Activated CD4-positive, alpha-beta T cell treated with anti-CD3 and anti-CD28 coated beads, Interleukin-2, amount 50 U/mL, for 24 hours (primary cell): Measurements from ENCODE around the gene SMOC1.

Experiments
- DNase-seq, 2 donors: peaks; one replicate each; pipeline ENCODE4 v3.0.0-alpha.2; 2020; ENCODE audit warnings: low read depth in 1 of 2, low spot score in 1 of 2

Gene SMOC1

GRCh38 chr14:69980457-69981425, 101.5 kb downstream of the SMOC1 start:
- no peak for DNase-seq

GRCh38 chr14:69982220-69982839, 103.1 kb downstream of the SMOC1 start:
- no peak for DNase-seq

- DNase-seq, result no peak
These were observed 103.7 kb downstream of the SMOC1 start for GRCh38 chr14:69982886-69983285.

DNA sequence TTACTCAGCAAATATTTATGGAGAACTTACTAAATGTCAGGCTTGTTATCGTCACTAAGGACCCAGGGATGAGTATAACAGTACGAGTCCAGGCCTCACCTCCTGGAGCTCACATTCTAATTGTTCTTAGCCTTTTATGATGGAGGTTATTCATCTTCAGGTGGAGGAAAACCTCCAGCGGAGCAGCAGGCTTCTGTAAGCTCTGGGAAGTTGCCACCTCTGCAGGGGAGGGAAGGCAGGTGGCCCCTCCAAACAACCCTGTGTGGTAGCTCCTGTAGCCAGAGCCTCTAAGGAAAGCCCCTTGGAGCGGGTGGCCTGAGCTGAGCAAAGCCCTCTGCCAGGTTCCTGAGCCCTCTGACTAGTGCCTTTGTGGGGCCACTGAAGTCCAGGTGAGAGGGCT, 104.1 kb downstream of the SMOC1 start:
- no peak for DNase-seq

DNA sequence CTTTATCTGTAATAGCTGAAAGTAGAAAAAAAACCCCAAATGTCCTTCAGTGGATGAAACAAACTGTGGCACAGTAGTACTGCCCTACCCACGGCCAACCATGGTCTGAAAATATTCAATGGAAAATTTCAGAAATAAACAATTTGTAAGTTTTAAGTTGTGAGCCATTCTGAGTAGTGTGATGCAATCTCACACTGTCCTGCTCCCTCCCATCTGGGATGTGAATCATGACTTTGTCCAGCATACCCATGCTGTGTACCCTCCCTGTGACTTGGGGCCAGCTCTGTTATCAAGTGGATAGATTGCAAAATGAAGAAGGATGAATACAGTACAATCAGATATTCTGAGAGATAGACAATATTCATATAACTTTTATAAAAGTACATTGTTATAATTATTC, 106.2 kb downstream of the SMOC1 start:
- no peak for DNase-seq

DNA sequence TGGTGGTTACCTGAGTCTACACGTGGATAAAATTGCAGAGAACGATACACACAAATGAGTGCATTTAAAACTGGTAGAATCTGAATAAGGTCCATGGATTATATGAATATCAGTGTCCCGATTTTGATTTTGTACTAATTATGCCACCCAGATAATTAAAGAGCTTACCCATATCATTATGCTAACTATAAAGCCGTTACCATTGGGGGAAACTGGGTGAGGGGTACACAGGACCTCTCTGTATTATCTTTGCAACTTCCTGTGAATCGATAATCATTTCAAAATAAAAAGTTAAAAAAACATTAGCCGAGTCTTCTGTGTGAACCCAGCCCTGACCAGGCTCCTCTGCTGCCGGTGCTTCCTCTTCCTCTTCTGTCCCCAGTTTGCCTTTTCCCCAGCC, 107.1 kb downstream of the SMOC1 start:
- DNase-seq, result no peak

- no peak for DNase-seq
These were observed 108.3 kb downstream of the SMOC1 start for GRCh38 chr14:69987406-69988121.

DNA sequence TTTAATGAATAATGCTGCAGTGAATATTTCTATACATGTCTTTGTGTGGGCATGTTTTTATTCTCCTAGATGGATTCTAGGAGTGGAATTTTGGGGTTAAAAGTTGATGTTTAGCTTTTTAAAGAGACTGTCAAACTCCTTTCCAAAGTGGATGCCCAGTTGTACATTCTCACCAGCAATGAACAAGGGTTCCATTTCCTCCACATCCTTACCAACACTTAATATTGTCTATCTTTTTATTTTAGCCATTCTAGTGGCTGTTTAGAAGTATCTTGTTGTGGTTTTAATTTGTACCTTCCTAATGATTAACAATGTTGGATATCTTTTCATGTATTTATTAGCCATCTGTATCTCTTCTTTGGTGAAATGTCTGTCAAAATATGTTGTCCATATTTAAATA, 109.8 kb downstream of the SMOC1 start:
- no peak for DNase-seq

DNA sequence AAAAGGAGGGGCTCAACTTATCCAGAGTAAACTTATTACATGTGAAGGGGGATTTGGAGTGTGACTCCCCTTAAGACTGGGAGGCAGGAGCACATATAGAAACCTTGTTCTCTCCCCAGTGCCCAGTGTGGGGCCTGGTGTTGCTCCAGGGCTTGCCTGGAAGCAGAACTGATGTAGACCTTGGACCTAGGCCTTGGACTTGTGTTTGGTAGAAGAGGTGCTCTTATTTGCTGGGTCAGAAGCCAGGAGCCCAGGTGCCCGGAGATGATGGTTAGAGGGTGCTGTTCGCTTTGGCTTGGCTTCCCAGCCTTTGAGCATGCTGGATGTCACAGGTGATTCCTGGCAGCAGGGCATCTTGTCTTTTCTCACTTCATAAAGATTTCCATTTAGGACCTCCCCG, 110.4 kb downstream of the SMOC1 start:
- DNase-seq, result no peak

DNA sequence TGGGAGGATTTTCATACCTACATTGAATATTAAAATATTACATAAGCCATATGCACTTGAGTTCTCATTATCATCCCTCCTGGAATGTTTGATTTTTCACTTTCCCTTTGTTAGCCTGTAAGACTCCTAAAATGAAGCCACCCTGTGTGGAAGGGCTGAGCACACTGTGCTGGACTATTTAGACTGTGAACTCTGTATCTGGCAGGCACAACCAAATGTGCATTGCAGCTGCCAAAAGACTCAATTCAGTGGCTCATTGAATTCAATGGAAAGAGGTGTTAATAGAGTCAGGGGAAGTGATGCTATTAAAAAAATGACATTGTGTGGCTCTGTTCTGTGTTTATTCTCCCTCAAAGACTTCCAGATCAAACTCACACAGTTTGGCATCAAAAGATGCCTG, 111.1 kb downstream of the SMOC1 start:
- DNase-seq, result no peak

DNA sequence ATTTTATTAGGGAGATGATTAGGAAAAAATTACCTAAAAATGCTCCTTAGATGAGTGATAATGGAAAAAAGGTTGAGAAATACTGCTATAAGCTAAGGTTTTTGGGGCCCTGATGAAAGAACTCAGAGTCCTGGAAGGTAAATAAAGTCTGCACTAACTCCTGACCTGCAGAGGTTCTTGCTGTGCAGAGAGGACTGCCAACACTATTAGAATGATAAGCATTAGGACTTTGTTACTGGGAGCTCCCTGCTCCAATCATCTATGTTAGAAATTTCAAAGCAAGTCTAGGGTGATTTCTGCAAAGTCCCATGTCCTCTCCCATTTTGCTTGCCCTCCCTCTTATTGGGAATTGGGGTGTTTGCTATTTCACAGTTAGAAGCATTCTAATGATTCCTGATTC, 112.2 kb downstream of the SMOC1 start:
- no peak for DNase-seq

- DNase-seq, result no peak
These were observed 113.3 kb downstream of the SMOC1 start for GRCh38 chr14:69992564-69992963.

DNA sequence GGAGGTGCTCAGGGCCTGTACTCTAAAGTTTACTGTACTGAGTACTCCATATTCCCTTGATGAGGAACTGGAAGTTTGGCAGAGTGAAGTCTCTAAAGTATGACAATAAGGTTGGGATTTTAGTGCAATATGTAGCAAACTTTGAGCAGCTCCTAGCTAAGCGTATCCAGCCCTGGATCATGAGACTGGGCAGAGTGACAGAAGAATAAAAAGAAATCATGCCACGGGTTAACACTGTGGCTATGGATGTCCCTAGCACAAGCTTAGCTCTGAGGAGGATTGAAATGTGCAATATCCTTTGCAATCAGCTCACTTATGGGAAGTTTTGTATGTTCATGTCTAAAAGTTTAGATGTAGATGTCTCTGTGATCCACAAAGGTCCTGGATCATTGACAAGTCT, 114.1 kb downstream of the SMOC1 start:
- no peak for DNase-seq

- DNase-seq, result no peak
These were observed 114.8 kb downstream of the SMOC1 start for GRCh38 chr14:69994002-69994401.

- no peak for DNase-seq
These were observed 117.0 kb downstream of the SMOC1 start for GRCh38 chr14:69996216-69996615.

GRCh38 chr14:69997849-69998248, 118.6 kb downstream of the SMOC1 start:
- DNase-seq, result no peak

DNA sequence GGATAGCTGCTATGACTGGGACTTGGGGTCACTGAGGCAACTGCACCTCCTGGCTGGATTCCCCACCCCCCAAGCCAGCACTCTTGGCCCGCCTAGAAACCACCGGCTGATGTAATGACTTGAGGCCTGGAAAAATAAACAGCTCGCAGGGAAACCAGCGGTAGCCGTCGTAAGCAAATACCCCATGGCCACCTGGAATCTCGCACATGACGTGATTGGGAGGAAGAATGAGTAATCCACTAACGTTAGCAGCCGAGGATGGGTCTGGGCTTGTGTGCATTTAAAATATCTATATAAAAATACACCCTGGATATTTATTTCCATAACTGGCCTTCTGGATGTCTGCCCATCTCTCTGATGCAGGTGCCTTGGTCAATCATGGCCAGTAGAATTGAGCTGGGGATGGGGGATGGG, 120.1 kb downstream of the SMOC1 start:
- no peak for DNase-seq

GRCh38 chr14:70000601-70001000, 121.4 kb downstream of the SMOC1 start:
- no peak for DNase-seq

GRCh38 chr14:70002589-70003346, 123.6 kb downstream of the SMOC1 start:
- no peak for DNase-seq

- no peak for DNase-seq
These were observed 125.6 kb downstream of the SMOC1 start for GRCh38 chr14:70004791-70005190.

DNA sequence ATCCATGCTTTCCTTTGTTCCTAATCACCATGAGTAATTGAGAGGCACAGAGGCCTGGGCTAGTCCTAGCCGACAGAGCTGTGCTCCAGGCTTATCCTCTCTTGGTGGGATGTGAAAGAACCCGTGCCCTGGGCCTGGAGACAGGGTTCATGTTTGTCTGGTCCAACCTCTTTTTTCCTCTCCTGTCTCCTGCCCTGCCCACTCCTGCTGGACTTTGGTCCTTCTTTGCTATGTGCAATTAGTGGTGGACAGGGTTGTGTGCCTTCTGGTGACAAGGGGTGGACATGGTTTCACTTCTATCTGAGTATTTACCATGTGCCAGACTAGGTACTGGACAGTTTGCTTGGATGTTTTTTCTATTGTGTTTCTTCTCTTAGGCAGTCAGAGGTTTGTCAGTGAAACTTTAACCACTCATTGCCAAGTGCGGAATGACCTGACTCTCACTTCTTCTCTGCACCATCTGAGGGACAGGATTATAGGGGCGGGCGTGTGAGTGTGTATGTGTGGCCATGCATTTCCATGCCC, 126.1 kb downstream of the SMOC1 start:
- DNase-seq, result no peak
